GM18951 (cell line): ENCODE measurements around the gene RIC3.

Source experiments
- POLR2A ChIP-seq: IDR thresholded peaks from 4 replicates; pipeline ENCODE4 v1.6.1; 2011; ENCODE audit warnings: mild to moderate bottlenecking; ENCODE audit not compliant: insufficient read length, insufficient read depth; ENCODE audit errors: extremely low read depth
- in situ Hi-C: fragments of 300-500 bp; cut with MboI; formaldehyde crosslinking; loops from one replicate; pipeline ENCODE4 v1.12.0; 2022; ENCODE audit warnings: low sequenced_read_pairs, mixed read lengths, inconsistent platforms; ENCODE audit not compliant: unreplicated experiment

RIC3 gene

GRCh38 chr11:8168485-8169257, at the start of gene RIC3:
Gene RIC3 (minus strand): TSS chr11:8169025. CDS start chr11:8168989, 36 bp downstream.
- TF ChIP-seq POLR2A = peak; percentile 48
- in situ Hi-C loops = no loop called here

GRCh38 chr11:8218409-8218808, 49.6 kb upstream of the RIC3 start:
- no peak for TF ChIP-seq POLR2A
- in situ Hi-C loops = no loop called here

GRCh38 chr11:8217926-8218325, 49.1 kb upstream of the RIC3 start:
- in situ Hi-C loops = no loop called here

GRCh38 chr11:8217136-8217535, 48.3 kb upstream of the RIC3 start:
- in situ Hi-C loops = no loop called here
- TF ChIP-seq POLR2A = no peak

More at GRCh38 chr11:8217926-8218325, 49.1 kb upstream of the RIC3 start:
- TF ChIP-seq POLR2A = no peak

DNA sequence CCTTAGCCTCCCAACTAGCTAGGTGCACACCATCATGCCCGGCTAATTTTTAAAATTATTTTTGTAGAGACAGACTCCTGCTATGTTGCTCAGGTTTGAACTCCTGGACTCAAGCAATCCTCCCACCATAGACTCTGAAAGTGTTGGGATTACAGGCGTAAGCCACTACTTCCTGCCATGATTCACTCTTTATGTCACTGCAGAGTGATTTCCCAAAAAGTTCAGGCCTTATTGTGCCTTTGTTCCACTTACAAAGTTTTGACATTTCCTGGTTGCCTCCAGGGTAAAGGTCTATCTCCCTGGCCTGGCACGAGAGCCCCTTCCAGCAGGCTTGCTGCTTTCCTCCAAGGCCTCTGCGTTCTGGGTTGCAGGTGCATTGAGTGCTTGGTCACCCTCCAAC, 44.6 kb upstream of the RIC3 start:
- no peak for TF ChIP-seq POLR2A
- in situ Hi-C loops = no loop called here

GRCh38 chr11:8209208-8209807, 40.5 kb upstream of the RIC3 start:
- no peak for TF ChIP-seq POLR2A

DNA sequence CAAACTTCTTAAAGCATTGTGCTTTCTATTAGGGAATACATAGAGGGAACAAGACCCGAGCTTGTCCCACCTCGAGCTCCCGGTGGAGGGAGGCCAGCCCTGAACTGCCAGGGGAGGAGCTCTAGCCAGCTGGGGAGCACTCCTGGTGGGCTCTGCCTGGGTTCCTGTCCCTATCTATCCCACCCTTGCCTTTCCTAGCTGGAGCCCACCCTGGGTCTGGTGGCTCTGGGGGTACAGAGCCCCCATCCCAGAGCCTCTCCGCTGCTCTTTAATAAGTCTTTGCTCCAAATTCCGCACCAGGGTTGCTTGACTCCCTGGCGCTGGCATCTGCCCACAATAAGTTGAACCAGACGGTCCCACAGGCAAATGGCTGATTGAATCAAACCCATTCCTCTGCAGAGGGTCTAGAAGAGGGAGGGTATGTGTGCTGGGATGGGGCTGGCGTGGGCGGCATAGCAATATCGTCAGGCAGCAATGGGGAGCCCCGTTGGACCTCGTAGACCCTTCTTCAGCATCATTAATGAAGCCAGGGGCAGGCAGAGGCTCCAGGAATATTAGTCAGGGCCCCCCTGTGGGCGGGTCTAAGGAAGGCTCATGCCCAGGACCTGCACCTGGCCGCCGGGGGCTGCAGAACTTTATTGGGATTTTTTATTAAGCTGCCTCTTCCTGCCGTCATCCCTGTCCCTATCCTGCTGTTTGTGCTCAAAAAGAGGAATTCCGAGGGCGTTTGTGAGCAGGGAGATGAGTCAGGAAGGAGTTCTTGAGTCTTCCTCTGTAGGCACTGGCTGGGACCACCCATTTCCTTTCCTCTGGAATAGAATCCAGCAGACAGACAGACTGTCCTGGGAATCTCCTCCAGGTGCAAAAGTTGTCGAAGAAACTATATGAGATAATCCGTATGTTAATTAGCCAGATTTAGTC, 38.5 kb upstream of the RIC3 start:
- no peak for TF ChIP-seq POLR2A
- in situ Hi-C loops = no loop called here

More at GRCh38 chr11:8209208-8209807, 40.5 kb upstream of the RIC3 start:
- in situ Hi-C loops = no loop called here

- in situ Hi-C loops = no loop called here
- no peak for TF ChIP-seq POLR2A
These were observed 37.6 kb upstream of the RIC3 start for GRCh38 chr11:8206251-8207079.

GRCh38 chr11:8205566-8205965, 36.7 kb upstream of the RIC3 start:
- in situ Hi-C loops = no loop called here
- no peak for TF ChIP-seq POLR2A

DNA sequence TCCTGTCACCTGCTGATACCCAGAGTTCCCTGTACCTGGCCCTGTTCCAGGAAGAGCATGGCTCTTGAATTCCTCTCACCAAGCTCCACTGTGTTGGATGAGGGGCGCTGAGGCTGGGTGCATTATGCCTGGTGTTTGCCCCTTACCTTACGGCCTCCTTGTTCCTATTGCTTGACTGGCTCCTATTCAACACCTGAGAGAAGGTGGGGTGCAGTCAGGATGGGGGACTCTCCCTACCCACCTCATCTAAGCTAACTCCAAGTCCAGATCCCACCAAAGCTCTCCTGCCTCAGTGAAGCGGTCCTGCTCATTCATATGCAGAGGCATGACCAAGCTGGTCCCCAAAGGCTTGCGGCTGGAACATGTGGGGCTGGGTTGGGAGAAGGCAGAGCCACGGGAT, 35.8 kb upstream of the RIC3 start:
- in situ Hi-C loops = no loop called here
- TF ChIP-seq POLR2A = no peak

DNA sequence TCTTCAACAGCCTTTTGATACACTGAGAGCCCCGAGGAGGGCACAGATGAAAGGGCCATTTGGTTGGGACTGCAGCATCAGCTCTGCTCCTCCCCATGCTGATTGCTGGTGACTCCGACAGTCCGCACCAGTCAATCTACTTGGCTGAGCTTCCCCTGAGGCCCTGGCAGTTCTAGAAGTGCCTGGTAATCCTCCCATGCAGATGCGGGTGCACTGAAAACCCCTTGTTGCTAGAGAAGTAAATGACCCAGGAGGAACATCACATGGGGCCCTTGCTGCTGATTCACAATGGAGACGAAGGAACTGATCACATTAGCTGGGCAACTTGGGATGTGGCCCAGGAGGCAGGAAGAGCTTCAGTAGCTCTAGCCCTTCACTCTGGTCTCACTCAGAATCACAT, 35.2 kb upstream of the RIC3 start:
- no peak for TF ChIP-seq POLR2A

GRCh38 chr11:8203414-8203715, 34.5 kb upstream of the RIC3 start:
- no peak for TF ChIP-seq POLR2A
- in situ Hi-C loops = no loop called here

More for the DNA sequence above, 35.2 kb upstream of the RIC3 start:
- in situ Hi-C loops = no loop called here
